Measurements from ENCODE around the gene SPATS2.
"Not testable (repeated sequence)": the region's sequence is repeated elsewhere in the genome, so short reads cannot be mapped to it uniquely, and the experiment has no call there.

The SPATS2 gene

DNA sequence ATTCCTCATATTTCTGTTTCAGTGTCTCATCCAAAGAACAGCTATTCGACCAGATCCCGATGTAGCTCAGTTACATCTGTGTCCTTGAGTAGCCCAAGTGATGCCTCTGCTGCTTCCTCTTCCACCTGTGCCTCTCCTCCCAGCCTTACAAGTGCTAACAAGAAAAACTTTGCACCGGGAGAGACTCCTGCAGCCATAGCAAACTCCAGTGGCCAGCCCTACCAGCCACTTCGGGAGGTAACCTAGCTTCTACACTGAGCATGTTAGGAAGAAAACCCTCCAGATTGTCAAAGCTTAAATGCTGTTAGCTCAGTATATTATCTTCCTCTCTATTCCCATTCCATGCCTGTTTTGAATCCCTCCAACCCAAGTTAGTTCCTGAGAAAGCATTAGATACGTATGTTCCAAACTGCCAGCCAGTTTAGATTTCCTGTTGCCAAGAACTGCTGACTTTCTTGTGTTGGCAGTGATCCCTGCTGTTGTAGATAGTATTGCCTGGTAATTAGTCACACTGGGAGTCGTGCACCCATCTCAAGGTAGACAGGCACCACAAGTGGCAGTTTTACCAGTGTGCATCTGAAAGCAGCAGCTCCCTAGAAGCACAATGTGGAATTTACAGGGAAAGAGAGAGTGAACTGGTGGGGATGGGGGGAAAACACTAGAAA is 157.5 kb downstream of the SPATS2 start:
- H3K4me1 ChIP-seq (ENCODE audit: control insufficient read depth, insufficient read depth, low read length, poor library complexity, severe bottlenecking): no peaks in the 10 kb centered on the region
- no peak for DNase-seq
- H3K27me3 ChIP-seq (replicated peaks; ENCODE audit: control insufficient read depth, insufficient read depth, low read length, poor library complexity, severe bottlenecking): no peaks in the 10 kb centered on the region
- peaks cover 4% of the 10 kb centered on the region for H3K36me3 ChIP-seq (ENCODE audit: control insufficient read depth, insufficient read depth, low read length)
- H3K4me3 ChIP-seq (ENCODE audit: insufficient read depth, low read depth, low read length, poor library complexity, severe bottlenecking): no peak overlapping the region
- H3K27ac ChIP-seq (ENCODE audit: insufficient read depth, low read length, poor library complexity, severe bottlenecking): no peak overlapping the region
- no peaks in the 10 kb centered on the region for H3K9me3 ChIP-seq (ENCODE audit: control insufficient read depth, low read length)

DNA sequence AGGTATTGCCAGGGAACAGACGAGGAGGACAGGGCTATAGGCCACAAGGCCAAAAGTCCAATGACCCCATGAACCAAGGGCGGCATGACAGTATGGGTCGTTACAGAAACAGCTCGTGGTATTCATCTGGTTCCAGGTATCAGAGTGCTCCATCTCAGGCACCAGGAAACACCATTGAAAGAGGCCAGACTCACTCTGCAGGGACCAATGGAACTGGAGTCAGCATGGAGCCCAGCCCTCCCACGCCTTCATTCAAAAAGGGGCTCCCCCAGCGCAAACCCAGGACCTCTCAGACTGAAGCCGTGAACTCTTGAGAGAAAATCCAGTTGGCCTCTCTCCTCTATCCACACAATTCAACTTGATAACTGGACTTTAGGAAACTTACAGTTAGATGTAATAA is 158.7 kb downstream of the SPATS2 start:
- Histone ChIP-seq H3K4me3 (ENCODE audit: insufficient read depth, low read depth, low read length, poor library complexity, severe bottlenecking) (no peak overlapping the region), H3K4me1 (ENCODE audit: control insufficient read depth, insufficient read depth, low read length, poor library complexity, severe bottlenecking) (no peaks in the 10 kb centered on the region), H3K9me3 (ENCODE audit: control insufficient read depth, low read length) (no peaks in the 10 kb centered on the region), H3K27me3 (replicated peaks; ENCODE audit: control insufficient read depth, insufficient read depth, low read length, poor library complexity, severe bottlenecking) (no peaks in the 10 kb centered on the region), H3K27ac (ENCODE audit: insufficient read depth, low read length, poor library complexity, severe bottlenecking) (no peak overlapping the region), H3K36me3 (ENCODE audit: control insufficient read depth, insufficient read depth, low read length) (peaks cover 4% of the 10 kb centered on the region)
- no peak for DNase-seq

DNA sequence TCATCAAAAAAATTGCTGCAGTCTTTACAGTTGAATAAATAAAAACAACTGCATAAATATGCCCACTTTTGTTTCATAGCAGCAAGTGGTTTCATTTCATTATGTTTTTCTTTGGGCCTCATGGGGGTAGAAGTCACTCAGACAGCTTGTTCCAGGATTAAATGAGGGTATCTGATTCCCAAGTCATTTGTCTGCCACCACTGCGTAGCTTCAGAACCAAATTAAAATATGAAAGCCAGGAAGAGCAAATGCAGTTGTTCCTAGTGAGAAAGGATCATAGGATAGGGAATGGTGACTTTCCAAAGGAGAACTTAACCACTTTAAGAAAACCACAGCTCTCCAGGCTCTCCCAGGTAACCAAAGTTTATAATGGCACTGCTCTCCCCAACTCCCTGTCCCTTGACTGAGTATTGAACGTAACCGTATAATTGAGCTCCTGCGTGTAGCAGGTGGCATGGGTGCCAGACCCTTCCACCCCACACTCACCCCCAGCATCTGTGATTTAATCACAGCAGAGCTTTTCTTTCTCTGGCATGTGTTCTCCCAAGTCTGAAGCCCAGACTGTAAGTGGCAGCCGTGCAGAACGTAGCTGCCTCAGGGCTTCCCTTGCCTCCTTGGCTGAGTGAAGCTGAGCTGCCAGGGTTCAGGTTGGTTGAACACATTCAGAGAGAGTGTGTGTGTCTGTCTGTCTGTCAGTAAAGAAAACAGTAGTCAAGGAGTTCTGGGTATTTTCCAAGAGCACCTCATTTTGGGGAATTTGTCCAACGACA is 160.3 kb downstream of the SPATS2 start:
- Histone ChIP-seq H3K27ac (ENCODE audit: insufficient read depth, low read length, poor library complexity, severe bottlenecking) (no peak overlapping the region), H3K4me1 (ENCODE audit: control insufficient read depth, insufficient read depth, low read length, poor library complexity, severe bottlenecking) (no peaks in the 10 kb centered on the region), H3K9me3 (ENCODE audit: control insufficient read depth, low read length) (no peaks in the 10 kb centered on the region), H3K4me3 (ENCODE audit: insufficient read depth, low read depth, low read length, poor library complexity, severe bottlenecking) (no peak overlapping the region), H3K27me3 (replicated peaks; ENCODE audit: control insufficient read depth, insufficient read depth, low read length, poor library complexity, severe bottlenecking) (no peaks in the 10 kb centered on the region), H3K36me3 (ENCODE audit: control insufficient read depth, insufficient read depth, low read length) (peaks cover 4% of the 10 kb centered on the region)
- no peak for DNase-seq

DNA sequence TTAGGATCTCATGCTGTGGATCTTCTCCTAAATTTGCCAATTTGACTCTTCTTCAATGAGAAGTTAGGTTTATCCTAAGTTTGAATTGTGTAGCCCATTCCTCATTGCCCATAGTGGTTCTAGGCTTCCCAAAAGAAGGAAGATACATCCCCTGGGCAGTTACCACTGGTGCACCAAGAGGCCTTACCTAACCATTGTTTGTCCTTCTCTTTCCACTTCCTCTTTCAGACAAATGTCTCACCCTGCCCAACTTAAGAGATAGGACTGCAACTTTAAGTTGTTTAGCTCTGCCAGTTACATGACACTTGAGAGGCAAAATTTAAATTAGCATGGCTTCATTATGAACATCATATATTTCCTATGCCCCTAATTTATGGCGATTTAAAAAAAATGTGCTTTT is 162.2 kb downstream of the SPATS2 start:
- no peak overlapping the region for H3K27ac ChIP-seq (ENCODE audit: insufficient read depth, low read length, poor library complexity, severe bottlenecking)
- no peaks in the 10 kb centered on the region for H3K9me3 ChIP-seq (ENCODE audit: control insufficient read depth, low read length)
- DNase-seq: no peak
- H3K4me1 ChIP-seq (ENCODE audit: control insufficient read depth, insufficient read depth, low read length, poor library complexity, severe bottlenecking): no peaks in the 10 kb centered on the region
- H3K4me3 ChIP-seq (ENCODE audit: insufficient read depth, low read depth, low read length, poor library complexity, severe bottlenecking): no peak overlapping the region
- H3K27me3 ChIP-seq (replicated peaks; ENCODE audit: control insufficient read depth, insufficient read depth, low read length, poor library complexity, severe bottlenecking): no peaks in the 10 kb centered on the region
- H3K36me3 ChIP-seq (ENCODE audit: control insufficient read depth, insufficient read depth, low read length): peaks cover 4% of the 10 kb centered on the region

DNA sequence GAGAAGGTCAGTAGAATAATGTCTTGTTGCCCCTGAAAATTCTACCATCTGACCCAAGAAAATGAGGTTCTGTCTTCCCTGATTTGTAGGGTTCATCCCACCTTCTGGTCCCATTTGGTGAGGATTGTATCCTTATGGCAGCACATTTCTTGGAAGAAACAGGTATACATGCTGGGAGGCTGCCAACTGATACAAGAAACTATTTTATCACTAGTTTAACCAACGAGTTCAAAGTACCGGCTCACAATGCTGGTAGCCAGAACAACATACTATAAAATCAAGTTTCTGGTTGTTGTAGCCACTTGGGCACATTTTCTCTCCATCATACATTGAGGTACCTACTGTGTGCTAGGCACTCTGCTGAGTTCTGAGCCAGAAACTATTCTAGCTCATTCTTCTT is 164.5 kb downstream of the SPATS2 start:
- no peaks in the 10 kb centered on the region for H3K9me3 ChIP-seq (ENCODE audit: control insufficient read depth, low read length)

DNA sequence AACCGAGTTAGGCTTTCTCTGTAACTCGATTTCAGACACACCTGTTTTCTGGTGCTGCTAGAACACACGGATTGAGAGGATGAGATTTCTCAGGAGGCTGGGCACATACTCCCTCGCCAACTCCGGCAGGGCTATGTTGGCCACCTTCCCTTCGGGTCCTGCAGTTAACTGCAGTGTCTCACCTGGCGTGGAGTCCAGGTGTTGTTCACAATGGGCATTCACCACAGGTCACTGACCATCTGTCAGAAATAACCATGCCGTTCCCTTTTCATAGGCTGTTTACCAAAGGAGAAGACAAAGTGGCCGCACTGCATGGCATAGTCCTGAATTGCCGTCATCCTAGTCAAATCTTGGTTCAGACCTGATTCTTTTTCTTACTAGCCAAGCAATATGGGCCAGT is 166.1 kb downstream of the SPATS2 start:
- no peak overlapping the region for H3K4me3 ChIP-seq (ENCODE audit: insufficient read depth, low read depth, low read length, poor library complexity, severe bottlenecking)
- no peaks in the 10 kb centered on the region for H3K9me3 ChIP-seq (ENCODE audit: control insufficient read depth, low read length)
- H3K4me1 ChIP-seq (ENCODE audit: control insufficient read depth, insufficient read depth, low read length, poor library complexity, severe bottlenecking): peaks cover 4% of the 10 kb centered on the region
- DNase-seq: no peak
- H3K27ac ChIP-seq (ENCODE audit: insufficient read depth, low read length, poor library complexity, severe bottlenecking): no peak overlapping the region
- no peaks in the 10 kb centered on the region for H3K36me3 ChIP-seq (ENCODE audit: control insufficient read depth, insufficient read depth, low read length)
- no peaks in the 10 kb centered on the region for H3K27me3 ChIP-seq (replicated peaks; ENCODE audit: control insufficient read depth, insufficient read depth, low read length, poor library complexity, severe bottlenecking)

More for the DNA sequence above, 164.5 kb downstream of the SPATS2 start:
- no peaks in the 10 kb centered on the region for H3K27me3 ChIP-seq (replicated peaks; ENCODE audit: control insufficient read depth, insufficient read depth, low read length, poor library complexity, severe bottlenecking)
- H3K4me3 ChIP-seq (ENCODE audit: insufficient read depth, low read depth, low read length, poor library complexity, severe bottlenecking): no peak overlapping the region
- no peak for DNase-seq
- no peaks in the 10 kb centered on the region for H3K36me3 ChIP-seq (ENCODE audit: control insufficient read depth, insufficient read depth, low read length)
- H3K4me1 ChIP-seq (ENCODE audit: control insufficient read depth, insufficient read depth, low read length, poor library complexity, severe bottlenecking): no peaks in the 10 kb centered on the region
- no peak overlapping the region for H3K27ac ChIP-seq (ENCODE audit: insufficient read depth, low read length, poor library complexity, severe bottlenecking)

DNA sequence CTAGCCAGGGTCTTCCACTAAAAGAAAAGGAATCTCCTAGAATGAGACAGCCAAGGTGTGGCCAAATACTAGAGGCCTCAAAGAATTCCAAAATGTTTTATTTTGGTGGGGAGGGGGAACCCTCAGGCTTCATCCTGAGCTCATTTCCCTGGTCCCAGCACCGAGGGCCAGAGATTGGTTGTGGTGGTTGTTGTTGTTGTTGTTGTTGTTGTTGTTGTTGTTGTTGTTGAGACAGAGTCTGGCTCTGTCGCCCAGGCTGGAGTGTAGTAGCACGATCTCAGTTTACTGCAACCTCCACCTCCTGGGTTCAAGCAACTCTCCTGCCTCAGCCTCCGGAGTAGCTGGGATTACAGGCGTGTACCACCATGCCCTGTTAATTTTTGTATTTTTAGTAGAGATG is 166.9 kb downstream of the SPATS2 start:
- not testable (repeated sequence) for H3K27me3 ChIP-seq (replicated peaks; ENCODE audit: control insufficient read depth, insufficient read depth, low read length, poor library complexity, severe bottlenecking); H3K9me3 ChIP-seq (ENCODE audit: control insufficient read depth, low read length)

DNA sequence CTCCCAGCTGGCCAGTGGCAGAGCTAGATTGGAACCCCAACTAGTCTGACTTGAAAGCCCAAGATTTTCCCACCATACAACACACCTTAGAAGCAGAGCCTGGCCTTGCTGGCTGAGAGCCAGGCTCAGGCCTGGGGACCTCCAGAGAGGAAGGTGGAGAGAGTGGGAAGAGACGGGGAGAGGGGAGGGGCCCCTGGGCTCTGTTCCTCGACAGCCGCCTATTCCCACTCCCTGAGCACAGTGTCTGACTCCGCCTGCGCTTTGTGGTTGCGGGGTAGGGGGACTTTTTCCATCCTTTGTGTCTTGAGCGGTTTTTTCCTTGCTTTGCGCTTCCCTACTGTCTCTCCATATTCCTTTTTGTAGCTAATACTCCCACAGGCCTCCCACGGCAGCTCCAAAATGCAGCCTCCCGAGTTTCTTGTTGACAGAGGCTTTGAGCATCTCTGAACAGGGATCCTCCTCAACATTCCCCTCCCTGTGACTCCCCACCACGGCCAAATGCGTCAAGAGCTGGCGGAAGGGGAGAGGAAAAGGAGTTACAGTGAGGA is 167.5 kb downstream of the SPATS2 start:
- no peak for DNase-seq
- H3K27ac ChIP-seq (ENCODE audit: insufficient read depth, low read length, poor library complexity, severe bottlenecking): no peak overlapping the region
- H3K27me3 ChIP-seq (replicated peaks; ENCODE audit: control insufficient read depth, insufficient read depth, low read length, poor library complexity, severe bottlenecking): no peaks in the 10 kb centered on the region
- no peaks in the 10 kb centered on the region for H3K9me3 ChIP-seq (ENCODE audit: control insufficient read depth, low read length)
- no peaks in the 10 kb centered on the region for H3K36me3 ChIP-seq (ENCODE audit: control insufficient read depth, insufficient read depth, low read length)
- peaks cover 12% of the 10 kb centered on the region for H3K4me1 ChIP-seq (ENCODE audit: control insufficient read depth, insufficient read depth, low read length, poor library complexity, severe bottlenecking)
- no peak overlapping the region for H3K4me3 ChIP-seq (ENCODE audit: insufficient read depth, low read depth, low read length, poor library complexity, severe bottlenecking)

More for the DNA sequence above, 166.9 kb downstream of the SPATS2 start:
- H3K4me1 ChIP-seq (ENCODE audit: control insufficient read depth, insufficient read depth, low read length, poor library complexity, severe bottlenecking); H3K36me3 ChIP-seq (ENCODE audit: control insufficient read depth, insufficient read depth, low read length); H3K4me3 ChIP-seq (ENCODE audit: insufficient read depth, low read depth, low read length, poor library complexity, severe bottlenecking); H3K27ac ChIP-seq (ENCODE audit: insufficient read depth, low read length, poor library complexity, severe bottlenecking); DNase-seq: not testable (repeated sequence)

DNA sequence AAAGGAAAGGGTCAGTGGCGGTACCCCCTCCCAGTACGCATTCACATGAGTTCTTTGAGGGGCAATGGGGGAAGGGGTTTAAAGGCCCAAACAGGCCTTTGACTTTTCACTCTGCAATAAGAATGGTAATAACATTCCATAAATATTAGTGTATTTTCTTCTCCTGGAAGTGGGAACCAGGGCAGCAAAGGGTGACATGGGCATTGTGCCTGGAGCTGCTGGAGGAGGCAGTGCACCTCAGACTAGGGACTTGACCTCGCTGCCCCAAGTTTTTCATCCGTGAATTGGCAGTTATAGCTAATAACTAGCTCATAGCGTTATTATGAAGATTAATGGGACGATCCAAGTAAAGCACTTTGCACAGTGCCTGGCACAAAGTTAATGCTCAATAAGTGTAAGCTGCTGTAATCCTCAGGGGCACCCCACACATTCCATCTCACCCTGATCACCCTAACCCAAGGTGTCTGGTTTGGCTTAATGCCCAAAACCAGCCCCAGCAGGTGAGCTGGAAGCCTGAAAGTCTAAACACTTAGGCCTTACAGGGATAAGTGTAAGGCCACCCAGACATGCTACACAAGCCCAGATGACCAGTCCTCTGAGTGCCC is 168.8 kb downstream of the SPATS2 start:
- Histone ChIP-seq H3K4me1 (ENCODE audit: control insufficient read depth, insufficient read depth, low read length, poor library complexity, severe bottlenecking) (peaks cover 17% of the 10 kb centered on the region), H3K27me3 (replicated peaks; ENCODE audit: control insufficient read depth, insufficient read depth, low read length, poor library complexity, severe bottlenecking) (no peaks in the 10 kb centered on the region), H3K4me3 (ENCODE audit: insufficient read depth, low read depth, low read length, poor library complexity, severe bottlenecking) (no peak overlapping the region), H3K27ac (ENCODE audit: insufficient read depth, low read length, poor library complexity, severe bottlenecking) (no peak overlapping the region), H3K36me3 (ENCODE audit: control insufficient read depth, insufficient read depth, low read length) (no peaks in the 10 kb centered on the region), H3K9me3 (ENCODE audit: control insufficient read depth, low read length) (no peaks in the 10 kb centered on the region)
- DNase-seq: no peak

DNA sequence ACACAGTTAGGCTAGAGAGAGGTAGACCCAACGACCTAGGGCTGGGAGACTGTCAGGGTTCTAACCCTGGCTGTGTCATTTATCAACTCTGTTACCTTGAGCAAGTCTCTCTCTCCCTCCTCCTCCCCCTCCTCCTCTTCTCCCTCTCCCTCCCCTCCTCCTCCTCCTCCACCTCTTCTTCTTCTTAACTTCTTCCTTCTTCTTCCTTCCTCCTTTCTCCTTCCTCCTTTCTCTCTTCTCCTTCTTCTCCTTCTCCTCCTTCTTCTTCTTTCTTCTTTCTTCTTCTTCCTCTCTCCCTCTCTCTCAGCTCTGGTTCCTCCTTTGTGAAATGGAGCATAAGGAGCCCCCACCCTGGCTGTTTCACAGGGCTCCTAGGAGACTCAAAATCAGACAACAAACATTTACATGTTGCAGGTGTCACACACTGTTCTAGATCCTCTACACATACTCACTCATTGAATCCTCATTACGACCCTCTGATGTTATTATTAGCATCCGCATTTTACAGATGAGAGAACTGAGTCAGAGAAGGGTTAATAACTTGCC is 169.3 kb downstream of the SPATS2 start:
- Histone ChIP-seq H3K27me3 (replicated peaks; ENCODE audit: control insufficient read depth, insufficient read depth, low read length, poor library complexity, severe bottlenecking) (no peaks in the 10 kb centered on the region), H3K36me3 (ENCODE audit: control insufficient read depth, insufficient read depth, low read length) (no peaks in the 10 kb centered on the region), H3K9me3 (ENCODE audit: control insufficient read depth, low read length) (no peaks in the 10 kb centered on the region), H3K4me1 (ENCODE audit: control insufficient read depth, insufficient read depth, low read length, poor library complexity, severe bottlenecking) (peaks cover 17% of the 10 kb centered on the region), H3K27ac (ENCODE audit: insufficient read depth, low read length, poor library complexity, severe bottlenecking) (no peak overlapping the region), H3K4me3 (ENCODE audit: insufficient read depth, low read depth, low read length, poor library complexity, severe bottlenecking) (no peak overlapping the region)
- DNase-seq: no peak
